ENCODE results near the gene AADACL4. TPM values are rescaled to one million over a fixed set of nuclear protein-coding genes. Genes with fewer than 3 reads are reported as not detected.

The AADACL4 gene
- total RNA-seq, 4 donors from 2014 or later = not detected

GRCh38 chr1:12678820-12679219 lies 34.9 kb downstream of the AADACL4 start:
- in situ Hi-C loops (cut with MboI; ENCODE audit: low pct_ligation_motif_present in 1 of 4, low pct_unique_long_range_greater_than_20kb in 1 of 4, low sequenced_read_pairs in 3 of 4) = no loop called here
- H3K4me1 ChIP-seq = no peaks in the 10 kb centered on the region
- no peaks in the 10 kb centered on the region for H3K36me3 ChIP-seq
- H3K27ac ChIP-seq = no peak overlapping the region
- peaks cover 8% of the 10 kb centered on the region for H3K27me3 ChIP-seq
- no peak for TF ChIP-seq CTCF (IDR thresholded peaks at IDR 0.05)
- TF ChIP-seq POLR2AphosphoS5 (IDR thresholded peaks at IDR 0.05) = no peak
- no peak for TF ChIP-seq EP300 (IDR thresholded peaks at IDR 0.05; ENCODE audit: low read depth)
- TF ChIP-seq POLR2A (IDR thresholded peaks at IDR 0.05) = no peak
- intact Hi-C loops (cut with DNase I; ENCODE audit: low total_unique reads) = no loop called here
- H3K9me3 ChIP-seq = no peaks in the 10 kb centered on the region
- no peak for DNase-seq
- 82 to 84% methylated on average over 3 of the region's 3 CpGs for WGBS, 2 donors (ENCODE audit: low coverage in 1 of 2)
- H3K4me3 ChIP-seq = no peak overlapping the region

- Histone ChIP-seq H3K9me3 (no peaks in the 10 kb centered on the region), H3K36me3 (no peaks in the 10 kb centered on the region), H3K4me1 (no peaks in the 10 kb centered on the region), H3K4me3 (no peak overlapping the region), H3K27ac (no peak overlapping the region), H3K27me3 (no peaks in the 10 kb centered on the region)
- TF ChIP-seq POLR2A (IDR thresholded peaks at IDR 0.05) (no peak), POLR2AphosphoS5 (IDR thresholded peaks at IDR 0.05) (no peak), EP300 (IDR thresholded peaks at IDR 0.05; ENCODE audit: low read depth) (no peak), CTCF (IDR thresholded peaks at IDR 0.05) (no peak)
- DNase-seq = peak; percentile 8
- in situ Hi-C loops (cut with MboI; ENCODE audit: low pct_ligation_motif_present in 1 of 4, low pct_unique_long_range_greater_than_20kb in 1 of 4, low sequenced_read_pairs in 3 of 4) (loop anchor here in 1 of 4 donors (10.0 kb wide), 1 partner anchor 55 kb away; no protein-coding TSS in a partner anchor), intact Hi-C loops (cut with DNase I; ENCODE audit: low total_unique reads) (no loop called here)
- 29 to 34% methylated on average over 2 of the region's 2 CpGs for WGBS, 2 donors (ENCODE audit: low coverage in 1 of 2)
Measured at GRCh38 chr1:12690156-12690555, 46.3 kb downstream of the AADACL4 start.

- H3K36me3 ChIP-seq = no peaks in the 10 kb centered on the region
- no peaks in the 10 kb centered on the region for H3K27me3 ChIP-seq
- in situ Hi-C loops (cut with MboI; ENCODE audit: low pct_ligation_motif_present in 1 of 4, low pct_unique_long_range_greater_than_20kb in 1 of 4, low sequenced_read_pairs in 3 of 4) = loop anchor here in 1 of 4 donors (10.0 kb wide), 1 partner anchor 58 kb away; no protein-coding TSS in a partner anchor
- no peaks in the 10 kb centered on the region for H3K4me1 ChIP-seq
- TF ChIP-seq EP300 (IDR thresholded peaks at IDR 0.05; ENCODE audit: low read depth) (no peak), POLR2A (IDR thresholded peaks at IDR 0.05) (no peak), POLR2AphosphoS5 (IDR thresholded peaks at IDR 0.05) (no peak), CTCF (IDR thresholded peaks at IDR 0.05) (no peak)
- DNase-seq = no peak
- intact Hi-C loops (cut with DNase I; ENCODE audit: low total_unique reads) = no loop called here
- no peak overlapping the region for H3K27ac ChIP-seq
- WGBS, 2 donors (ENCODE audit: low coverage in 1 of 2) = 73 to 76% methylated on average over 8 to 10 of the region's 10 CpGs
- no peaks in the 10 kb centered on the region for H3K9me3 ChIP-seq
- H3K4me3 ChIP-seq = no peak overlapping the region
Measured at GRCh38 chr1:12692967-12693782, 49.3 kb downstream of the AADACL4 start.

GRCh38 chr1:12696658-12697057 lies 52.8 kb downstream of the AADACL4 start:
- H3K27ac ChIP-seq = no peak overlapping the region

More at GRCh38 chr1:12696658-12697057, 52.8 kb downstream of the AADACL4 start:
- H3K36me3 ChIP-seq = no peaks in the 10 kb centered on the region
- H3K4me1 ChIP-seq = no peaks in the 10 kb centered on the region
- intact Hi-C loops (cut with DNase I; ENCODE audit: low total_unique reads) (no loop called here), in situ Hi-C loops (cut with MboI; ENCODE audit: low pct_ligation_motif_present in 1 of 4, low pct_unique_long_range_greater_than_20kb in 1 of 4, low sequenced_read_pairs in 3 of 4) (loop anchor here in 1 of 4 donors (10.0 kb wide), 1 partner anchor 62 kb away; no protein-coding TSS in a partner anchor)
- H3K4me3 ChIP-seq = no peak overlapping the region
- WGBS, 2 donors (ENCODE audit: low coverage in 1 of 2) = 84 to 85% methylated on average over 3 of the region's 3 CpGs
- no peak for DNase-seq
- TF ChIP-seq POLR2AphosphoS5 (IDR thresholded peaks at IDR 0.05) = no peak
- no peak for TF ChIP-seq POLR2A (IDR thresholded peaks at IDR 0.05)
- H3K27me3 ChIP-seq = no peaks in the 10 kb centered on the region
- no peaks in the 10 kb centered on the region for H3K9me3 ChIP-seq

Data from transverse colon (tissue), 4 donors.